ENCODE measurements around the gene STMN1. TPM values are rescaled to one million over a fixed set of nuclear protein-coding genes. Genes with fewer than 3 reads are reported as not detected.

Gene STMN1
- total RNA-seq, 1 experiment from 2014 or later: 206 TPM

DNA sequence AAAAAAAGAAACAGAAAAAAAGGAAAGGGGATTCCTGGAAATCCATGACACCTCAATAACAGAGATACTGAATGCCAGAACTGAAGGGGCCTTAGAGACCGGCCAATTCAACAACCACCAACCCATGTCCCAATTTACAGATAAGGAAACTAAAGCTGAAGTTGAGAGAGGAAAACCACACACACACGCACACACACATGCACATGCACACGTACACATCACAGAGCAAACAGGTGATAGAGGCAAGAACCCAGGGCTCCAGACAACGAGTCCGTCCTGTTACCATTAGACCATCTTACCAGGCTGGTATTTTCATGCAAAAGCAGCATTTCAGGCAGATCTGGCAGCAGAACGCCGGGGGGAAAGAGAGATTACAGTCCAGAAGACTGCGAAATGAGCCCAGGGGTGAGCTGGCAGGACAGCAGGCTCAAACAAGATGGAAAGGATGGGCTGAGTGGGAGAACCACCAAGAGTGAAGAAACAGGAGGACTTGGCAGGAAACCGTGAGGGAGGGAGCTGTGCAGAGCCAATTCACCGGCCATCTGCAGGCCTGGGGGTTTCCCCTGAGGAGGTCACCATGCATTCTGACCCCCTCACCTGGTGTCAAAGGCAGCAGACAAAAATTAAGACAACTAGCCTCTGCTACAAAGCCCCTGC lies 48.2 kb upstream of the STMN1 start:
- Histone ChIP-seq H3F3A (ENCODE audit: low read length, unreplicated experiment) (no peaks in the 10 kb centered on the region), H3K4me3 (ENCODE audit: low read length) (no peak overlapping the region), H3K9me3 (ENCODE audit: low read length) (no peaks in the 10 kb centered on the region), H3K36me3 (ENCODE audit: low read depth, low read length) (no peaks in the 10 kb centered on the region), H3K27me3 (ENCODE audit: low read length) (no peaks in the 10 kb centered on the region), H3K4me1 (ENCODE audit: insufficient read depth, low read length) (peaks cover 8% of the 10 kb centered on the region), H2AFZ (ENCODE audit: low read length) (no peak overlapping the region), H3K4me2 (ENCODE audit: low read length) (no peak overlapping the region), H4K20me1 (ENCODE audit: low read length) (no peaks in the 10 kb centered on the region), H3K9me2 (replicated peaks; ENCODE audit: low read length) (no peaks in the 10 kb centered on the region), H3K9ac (ENCODE audit: low read length) (no peak overlapping the region), H3K27ac (ENCODE audit: low read length) (no peak overlapping the region), H3K79me2 (ENCODE audit: low read length) (no peaks in the 10 kb centered on the region)
- ATAC-seq: no peak
- intact Hi-C loops (cut with micrococcal nuclease): no loop called here
- no TSS peak for BruUV-seq (replicated peaks)
- CTCF ChIA-PET: no interaction called here
- no peak for TF ChIP-seq EZH2 (IDR thresholded peaks at IDR 0.05; ENCODE audit: low read length, unreplicated experiment)
- TF ChIP-seq EZH2phosphoT487 (IDR thresholded peaks at IDR 0.05; ENCODE audit: borderline replicate concordance, low read length): no peak
- TF ChIP-seq, protein P1, sequence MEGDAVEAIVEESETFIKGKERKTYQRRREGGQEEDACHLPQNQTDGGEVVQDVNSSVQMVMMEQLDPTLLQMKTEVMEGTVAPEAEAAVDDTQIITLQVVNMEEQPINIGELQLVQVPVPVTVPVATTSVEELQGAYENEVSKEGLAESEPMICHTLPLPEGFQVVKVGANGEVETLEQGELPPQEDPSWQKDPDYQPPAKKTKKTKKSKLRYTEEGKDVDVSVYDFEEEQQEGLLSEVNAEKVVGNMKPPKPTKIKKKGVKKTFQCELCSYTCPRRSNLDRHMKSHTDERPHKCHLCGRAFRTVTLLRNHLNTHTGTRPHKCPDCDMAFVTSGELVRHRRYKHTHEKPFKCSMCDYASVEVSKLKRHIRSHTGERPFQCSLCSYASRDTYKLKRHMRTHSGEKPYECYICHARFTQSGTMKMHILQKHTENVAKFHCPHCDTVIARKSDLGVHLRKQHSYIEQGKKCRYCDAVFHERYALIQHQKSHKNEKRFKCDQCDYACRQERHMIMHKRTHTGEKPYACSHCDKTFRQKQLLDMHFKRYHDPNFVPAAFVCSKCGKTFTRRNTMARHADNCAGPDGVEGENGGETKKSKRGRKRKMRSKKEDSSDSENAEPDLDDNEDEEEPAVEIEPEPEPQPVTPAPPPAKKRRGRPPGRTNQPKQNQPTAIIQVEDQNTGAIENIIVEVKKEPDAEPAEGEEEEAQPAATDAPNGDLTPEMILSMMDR (conservative IDR thresholded peaks at IDR 0.05; ENCODE audit: low read depth, low read length): no peak
- DNase-seq: no peak
- POLR2A ChIA-PET (ENCODE audit: unreplicated experiment): no interaction called here

GRCh38 chr1:25952841-25953401 lies 46.7 kb upstream of the STMN1 start:
- Histone ChIP-seq H3K27ac (ENCODE audit: low read length) (no peak overlapping the region), H3K4me1 (ENCODE audit: insufficient read depth, low read length) (no peaks in the 10 kb centered on the region), H3K79me2 (ENCODE audit: low read length) (no peaks in the 10 kb centered on the region), H3K9ac (ENCODE audit: low read length) (no peak overlapping the region), H3K9me2 (replicated peaks; ENCODE audit: low read length) (no peaks in the 10 kb centered on the region), H3K9me3 (ENCODE audit: low read length) (no peaks in the 10 kb centered on the region), H4K20me1 (ENCODE audit: low read length) (no peaks in the 10 kb centered on the region), H2AFZ (ENCODE audit: low read length) (no peak overlapping the region), H3K4me2 (ENCODE audit: low read length) (no peak overlapping the region), H3F3A (ENCODE audit: low read length, unreplicated experiment) (no peaks in the 10 kb centered on the region), H3K4me3 (ENCODE audit: low read length) (no peak overlapping the region), H3K27me3 (ENCODE audit: low read length) (no peaks in the 10 kb centered on the region), H3K36me3 (ENCODE audit: low read depth, low read length) (no peaks in the 10 kb centered on the region)
- TF ChIP-seq, protein P1 (conservative IDR thresholded peaks at IDR 0.05; ENCODE audit: low read depth, low read length): no peak
- TF ChIP-seq EZH2 (IDR thresholded peaks at IDR 0.05; ENCODE audit: low read length, unreplicated experiment): no peak
- TF ChIP-seq EZH2phosphoT487 (IDR thresholded peaks at IDR 0.05; ENCODE audit: borderline replicate concordance, low read length): no peak
- intact Hi-C loops (cut with micrococcal nuclease): no loop called here
- ATAC-seq (no peak), DNase-seq (no peak)
- no TSS peak for BruUV-seq (replicated peaks)
- CTCF ChIA-PET: no interaction called here
- POLR2A ChIA-PET (ENCODE audit: unreplicated experiment): no interaction called here

DNA sequence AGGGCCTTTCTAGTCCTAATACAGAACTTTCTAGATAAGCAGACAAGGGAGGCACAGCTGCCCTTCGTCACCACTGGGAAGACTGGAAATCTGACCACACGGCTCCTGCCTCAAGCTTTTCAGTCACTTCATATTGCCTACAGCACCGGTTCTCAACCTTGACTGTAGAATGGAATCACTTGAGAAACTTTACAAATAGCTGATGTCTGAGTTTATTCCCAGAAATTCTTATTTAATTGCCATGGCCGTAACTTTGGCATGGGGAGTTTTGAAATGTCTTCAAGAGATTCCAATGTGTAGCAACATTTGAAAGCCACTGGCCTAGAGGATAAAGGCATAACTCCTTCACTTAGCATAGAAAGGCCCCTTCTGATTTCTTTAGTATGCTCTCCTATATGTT lies 42.4 kb upstream of the STMN1 start:
- CTCF ChIA-PET: interaction anchor here (0.6 kb wide), 1 partner anchor 73 kb away, joined by 3 read pairs; the partner anchor contains the start of gene PAQR7
- BruUV-seq (replicated peaks): no TSS peak
- POLR2A ChIA-PET (ENCODE audit: unreplicated experiment): interaction anchor here (0.6 kb wide), 1 partner anchor 18 kb away, joined by 6 read pairs; no protein-coding TSS in a partner anchor

More for the DNA sequence above, 42.4 kb upstream of the STMN1 start:
- no peak overlapping the region for H3K4me3 ChIP-seq (ENCODE audit: low read length)
- no peaks in the 10 kb centered on the region for H3K9me2 ChIP-seq (replicated peaks; ENCODE audit: low read length)
- H3K9me3 ChIP-seq (ENCODE audit: low read length): no peaks in the 10 kb centered on the region
- no peaks in the 10 kb centered on the region for H4K20me1 ChIP-seq (ENCODE audit: low read length)
- no peak for DNase-seq
- no peaks in the 10 kb centered on the region for H3K79me2 ChIP-seq (ENCODE audit: low read length)
- no peaks in the 10 kb centered on the region for H3F3A ChIP-seq (ENCODE audit: low read length, unreplicated experiment)
- H3K4me2 ChIP-seq (ENCODE audit: low read length): no peak overlapping the region
- H3K9ac ChIP-seq (ENCODE audit: low read length): no peak overlapping the region
- intact Hi-C loops (cut with micrococcal nuclease): no loop called here
- no peaks in the 10 kb centered on the region for H3K27me3 ChIP-seq (ENCODE audit: low read length)
- no peak overlapping the region for H3K27ac ChIP-seq (ENCODE audit: low read length)
- H3K4me1 ChIP-seq (ENCODE audit: insufficient read depth, low read length): no peaks in the 10 kb centered on the region
- H2AFZ ChIP-seq (ENCODE audit: low read length): no peak overlapping the region
- H3K36me3 ChIP-seq (ENCODE audit: low read depth, low read length): no peaks in the 10 kb centered on the region
- no peak for ATAC-seq
- no peak for TF ChIP-seq EZH2phosphoT487 (IDR thresholded peaks at IDR 0.05; ENCODE audit: borderline replicate concordance, low read length)
- no peak for TF ChIP-seq EZH2 (IDR thresholded peaks at IDR 0.05; ENCODE audit: low read length, unreplicated experiment)
- TF ChIP-seq, protein P1 (conservative IDR thresholded peaks at IDR 0.05; ENCODE audit: low read depth, low read length): no peak

Data from PC-3 (cell line).